Measurements from ENCODE around the gene NEMP2.
"Not testable (repeated sequence)": the region's sequence is repeated elsewhere in the genome, so short reads cannot be mapped to it uniquely, and the experiment has no call there.

Gene NEMP2

DNA sequence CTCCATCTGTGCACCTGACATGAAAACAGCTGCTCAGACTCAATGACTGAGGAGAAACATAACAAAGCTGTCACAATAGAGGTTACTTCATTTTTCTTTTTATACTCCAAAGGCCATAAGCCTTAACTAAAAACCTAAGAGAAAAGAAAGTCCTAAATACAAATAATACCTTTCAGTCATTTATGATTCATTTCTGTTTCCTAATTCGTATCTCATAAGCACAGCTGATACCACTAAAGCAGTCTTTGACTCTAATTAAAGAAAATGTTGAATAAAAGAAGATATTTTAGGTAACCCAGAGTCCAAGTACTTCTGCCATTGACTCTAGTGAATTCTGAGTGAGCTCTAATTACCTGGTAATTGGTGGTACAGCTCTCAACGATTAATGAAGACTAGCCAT is 20.6 kb downstream of the NEMP2 start:
- no peak for ATAC-seq
- TF ChIP-seq ESRRG (CRISPR knock-in tag; IDR thresholded peaks at IDR 0.05) (no peak), CSDC2 (CRISPR knock-in tag; IDR thresholded peaks at IDR 0.05) (no peak), RARB (CRISPR knock-in tag; IDR thresholded peaks at IDR 0.05) (no peak), OSR1 (CRISPR knock-in tag; IDR thresholded peaks at IDR 0.05) (no peak), GLIS3 (CRISPR knock-in tag; IDR thresholded peaks at IDR 0.05) (no peak), ZFP30 (CRISPR knock-in tag; IDR thresholded peaks at IDR 0.05) (no peak), SNAI2 (CRISPR knock-in tag; IDR thresholded peaks at IDR 0.05) (no peak), ZC3H10 (CRISPR knock-in tag; IDR thresholded peaks at IDR 0.05) (no peak), ISL1 (CRISPR knock-in tag; IDR thresholded peaks at IDR 0.05) (no peak), PPARA (CRISPR knock-in tag; IDR thresholded peaks at IDR 0.05; ENCODE audit: borderline replicate concordance) (no peak)
- TF ChIP-seq, protein P1, sequence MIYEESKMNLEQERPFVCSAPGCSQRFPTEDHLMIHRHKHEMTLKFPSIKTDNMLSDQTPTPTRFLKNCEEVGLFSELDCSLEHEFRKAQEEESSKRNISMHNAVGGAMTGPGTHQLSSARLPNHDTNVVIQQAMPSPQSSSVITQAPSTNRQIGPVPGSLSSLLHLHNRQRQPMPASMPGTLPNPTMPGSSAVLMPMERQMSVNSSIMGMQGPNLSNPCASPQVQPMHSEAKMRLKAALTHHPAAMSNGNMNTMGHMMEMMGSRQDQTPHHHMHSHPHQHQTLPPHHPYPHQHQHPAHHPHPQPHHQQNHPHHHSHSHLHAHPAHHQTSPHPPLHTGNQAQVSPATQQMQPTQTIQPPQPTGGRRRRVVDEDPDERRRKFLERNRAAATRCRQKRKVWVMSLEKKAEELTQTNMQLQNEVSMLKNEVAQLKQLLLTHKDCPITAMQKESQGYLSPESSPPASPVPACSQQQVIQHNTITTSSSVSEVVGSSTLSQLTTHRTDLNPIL (CRISPR knock-in tag; IDR thresholded peaks at IDR 0.05; ENCODE audit: low read depth), result no peak
- TF ChIP-seq, protein P2, sequence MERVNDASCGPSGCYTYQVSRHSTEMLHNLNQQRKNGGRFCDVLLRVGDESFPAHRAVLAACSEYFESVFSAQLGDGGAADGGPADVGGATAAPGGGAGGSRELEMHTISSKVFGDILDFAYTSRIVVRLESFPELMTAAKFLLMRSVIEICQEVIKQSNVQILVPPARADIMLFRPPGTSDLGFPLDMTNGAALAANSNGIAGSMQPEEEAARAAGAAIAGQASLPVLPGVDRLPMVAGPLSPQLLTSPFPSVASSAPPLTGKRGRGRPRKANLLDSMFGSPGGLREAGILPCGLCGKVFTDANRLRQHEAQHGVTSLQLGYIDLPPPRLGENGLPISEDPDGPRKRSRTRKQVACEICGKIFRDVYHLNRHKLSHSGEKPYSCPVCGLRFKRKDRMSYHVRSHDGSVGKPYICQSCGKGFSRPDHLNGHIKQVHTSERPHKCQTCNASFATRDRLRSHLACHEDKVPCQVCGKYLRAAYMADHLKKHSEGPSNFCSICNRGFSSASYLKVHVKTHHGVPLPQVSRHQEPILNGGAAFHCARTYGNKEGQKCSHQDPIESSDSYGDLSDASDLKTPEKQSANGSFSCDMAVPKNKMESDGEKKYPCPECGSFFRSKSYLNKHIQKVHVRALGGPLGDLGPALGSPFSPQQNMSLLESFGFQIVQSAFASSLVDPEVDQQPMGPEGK (CRISPR knock-in tag; IDR thresholded peaks at IDR 0.05; ENCODE audit: borderline replicate concordance), result no peak

DNA sequence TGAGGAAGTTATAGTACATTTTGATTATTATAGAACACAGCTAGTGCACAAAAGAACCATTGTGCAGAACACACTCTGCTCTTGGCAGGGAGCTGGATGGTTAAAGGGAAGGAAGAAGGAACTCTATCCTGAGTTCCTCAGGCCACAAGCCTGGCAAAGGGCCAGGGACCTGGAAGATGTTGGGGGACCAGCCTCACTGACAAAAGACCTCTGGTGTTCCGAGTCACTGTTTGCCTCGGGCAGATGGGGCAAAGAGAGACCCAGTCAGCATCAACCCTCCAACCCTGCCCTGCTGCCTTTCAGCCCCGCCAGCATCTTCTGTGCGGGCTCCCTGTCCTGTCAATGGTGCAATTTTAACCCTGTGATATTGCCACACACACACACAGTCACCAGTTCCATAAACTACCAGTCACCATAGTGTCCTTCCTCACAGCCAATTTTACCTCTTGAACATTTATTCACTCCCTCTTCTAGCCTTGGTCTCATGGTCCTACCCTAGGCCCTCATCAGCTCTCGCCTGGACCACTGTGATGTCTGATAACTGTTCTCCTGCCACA is 21.9 kb downstream of the NEMP2 start:
- TF ChIP-seq ARNTL (CRISPR knock-in tag; IDR thresholded peaks at IDR 0.05; ENCODE audit: borderline replicate concordance, low read depth) (no peak), CSDC2 (CRISPR knock-in tag; IDR thresholded peaks at IDR 0.05) (no peak), SNAI2 (CRISPR knock-in tag; IDR thresholded peaks at IDR 0.05) (no peak), TOX (CRISPR knock-in tag; IDR thresholded peaks at IDR 0.05; ENCODE audit: borderline replicate concordance) (no peak), TCF4 (CRISPR knock-in tag; IDR thresholded peaks at IDR 0.05; ENCODE audit: borderline replicate concordance) (no peak), ISL1 (CRISPR knock-in tag; IDR thresholded peaks at IDR 0.05) (no peak), ZNF8 (CRISPR knock-in tag; IDR thresholded peaks at IDR 0.05) (no peak), ESRRG (CRISPR knock-in tag; IDR thresholded peaks at IDR 0.05) (no peak), ZNF70 (CRISPR knock-in tag; IDR thresholded peaks at IDR 0.05) (no peak), ZFP3 (CRISPR knock-in tag; IDR thresholded peaks at IDR 0.05) (no peak), OSR1 (CRISPR knock-in tag; IDR thresholded peaks at IDR 0.05) (no peak), BACH2 (CRISPR knock-in tag; IDR thresholded peaks at IDR 0.05; ENCODE audit: borderline replicate concordance) (no peak)

DNA sequence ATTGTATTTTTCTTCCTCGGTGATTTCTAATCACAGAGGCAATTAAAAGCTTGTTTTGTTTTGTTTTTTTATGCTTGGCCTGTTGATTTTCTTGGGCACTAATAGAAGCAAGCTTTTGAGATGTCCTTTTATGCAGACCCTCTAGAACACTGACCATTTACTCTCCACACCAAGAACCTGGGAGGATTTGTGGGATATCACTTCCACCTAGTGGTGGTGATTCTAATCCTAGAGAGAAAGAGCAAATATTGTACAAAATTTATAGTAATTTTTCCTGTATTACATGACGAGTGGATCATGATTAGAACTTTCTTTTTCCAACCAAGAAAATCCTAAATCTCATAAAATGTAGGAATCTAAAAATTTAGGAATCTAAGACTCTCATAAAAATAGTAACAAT is 23.4 kb downstream of the NEMP2 start:
- peak; percentile 71; the same call in 2 of the 3 replicates for ATAC-seq
- TF ChIP-seq ISL1 (CRISPR knock-in tag; IDR thresholded peaks at IDR 0.05), result no peak
- no peak for TF ChIP-seq ZC3H10 (CRISPR knock-in tag; IDR thresholded peaks at IDR 0.05)
- TF ChIP-seq SNAI2 (CRISPR knock-in tag; IDR thresholded peaks at IDR 0.05), result no peak
- no peak for TF ChIP-seq ARNTL (CRISPR knock-in tag; IDR thresholded peaks at IDR 0.05; ENCODE audit: borderline replicate concordance, low read depth)
- no peak for TF ChIP-seq TCF4 (CRISPR knock-in tag; IDR thresholded peaks at IDR 0.05; ENCODE audit: borderline replicate concordance)
- TF ChIP-seq ZNF8 (CRISPR knock-in tag; IDR thresholded peaks at IDR 0.05), result no peak
- TF ChIP-seq, protein P1 (CRISPR knock-in tag; IDR thresholded peaks at IDR 0.05; ENCODE audit: low read depth), result no peak
- TF ChIP-seq CSDC2 (CRISPR knock-in tag; IDR thresholded peaks at IDR 0.05), result no peak
- TF ChIP-seq BACH2 (CRISPR knock-in tag; IDR thresholded peaks at IDR 0.05; ENCODE audit: borderline replicate concordance), result no peak
- TF ChIP-seq ZNF565 (CRISPR knock-in tag; conservative IDR thresholded peaks at IDR 0.05; ENCODE audit: low read depth), result no peak
- no peak for TF ChIP-seq ZNF70 (CRISPR knock-in tag; IDR thresholded peaks at IDR 0.05)
- TF ChIP-seq TOX (CRISPR knock-in tag; IDR thresholded peaks at IDR 0.05; ENCODE audit: borderline replicate concordance), result no peak

More for the DNA sequence above, 21.9 kb downstream of the NEMP2 start:
- ATAC-seq, result no peak

DNA sequence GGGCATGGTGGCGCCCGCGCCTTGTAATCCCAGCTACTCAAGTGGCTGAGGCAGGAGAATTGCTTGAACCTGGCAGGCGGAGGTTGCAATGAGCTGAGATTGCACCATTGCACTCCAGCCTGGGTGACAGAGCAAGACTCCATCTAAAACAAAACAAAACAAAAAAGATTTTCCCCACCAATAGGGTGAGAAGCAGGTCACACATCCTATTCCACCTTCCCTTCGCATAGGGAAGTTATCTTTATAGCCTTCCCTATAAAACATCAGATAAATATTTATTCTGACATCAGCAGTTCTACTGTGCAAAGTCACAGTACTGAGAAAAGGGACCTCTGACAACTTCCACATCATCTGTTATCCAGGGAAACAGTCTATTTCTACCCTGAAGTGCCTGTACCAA is 24.6 kb downstream of the NEMP2 start:
- not testable (repeated sequence) for ATAC-seq

DNA sequence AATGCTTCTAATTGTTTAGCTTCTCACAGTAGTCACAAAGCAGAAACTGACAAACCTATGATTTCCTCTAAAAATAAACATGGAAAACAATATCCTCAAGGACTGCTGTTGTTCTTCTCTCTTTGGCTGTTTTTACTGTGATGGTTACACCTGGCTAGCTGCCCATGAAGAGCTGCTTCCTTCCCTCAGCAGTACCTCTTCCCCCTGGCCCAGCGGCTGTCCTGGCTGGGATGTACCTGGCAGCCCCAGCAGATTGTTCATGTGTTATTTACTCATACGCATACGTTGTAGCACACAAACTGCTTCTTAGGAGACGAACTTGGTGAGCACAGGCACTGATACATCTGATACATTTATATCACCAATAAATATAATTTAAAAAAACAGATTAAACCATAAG is 27.4 kb downstream of the NEMP2 start:
- no peak for ATAC-seq

More for the DNA sequence above, 27.4 kb downstream of the NEMP2 start:
- TF ChIP-seq BACH2 (CRISPR knock-in tag; IDR thresholded peaks at IDR 0.05; ENCODE audit: borderline replicate concordance) (no peak), CSDC2 (CRISPR knock-in tag; IDR thresholded peaks at IDR 0.05) (no peak)
- TF ChIP-seq, protein P3, sequence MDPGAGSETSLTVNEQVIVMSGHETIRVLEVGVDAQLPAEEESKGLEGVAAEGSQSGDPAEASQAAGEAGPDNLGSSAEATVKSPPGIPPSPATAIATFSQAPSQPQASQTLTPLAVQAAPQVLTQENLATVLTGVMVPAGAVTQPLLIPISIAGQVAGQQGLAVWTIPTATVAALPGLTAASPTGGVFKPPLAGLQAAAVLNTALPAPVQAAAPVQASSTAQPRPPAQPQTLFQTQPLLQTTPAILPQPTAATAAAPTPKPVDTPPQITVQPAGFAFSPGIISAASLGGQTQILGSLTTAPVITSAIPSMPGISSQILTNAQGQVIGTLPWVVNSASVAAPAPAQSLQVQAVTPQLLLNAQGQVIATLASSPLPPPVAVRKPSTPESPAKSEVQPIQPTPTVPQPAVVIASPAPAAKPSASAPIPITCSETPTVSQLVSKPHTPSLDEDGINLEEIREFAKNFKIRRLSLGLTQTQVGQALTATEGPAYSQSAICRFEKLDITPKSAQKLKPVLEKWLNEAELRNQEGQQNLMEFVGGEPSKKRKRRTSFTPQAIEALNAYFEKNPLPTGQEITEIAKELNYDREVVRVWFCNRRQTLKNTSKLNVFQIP (CRISPR knock-in tag; IDR thresholded peaks at IDR 0.05; ENCODE audit: borderline replicate concordance, low read depth), result no peak
